Panc1 (cell line): ENCODE results near the gene LMTK2. TPM values are rescaled to one million over a fixed set of nuclear protein-coding genes. Genes with fewer than 3 reads are reported as not detected.

ENCODE experiments used
- ATAC-seq: fragments of 200-7000 bp; cut with Tn5 transposase; 2 replicates; pipeline ENCODE4 v1.9.1; 2020; ENCODE audit warnings: mild to moderate bottlenecking, moderate library complexity
- BruUV-seq: library from RNA; stranded (reverse); fragments of 400-500 nt; replicated peaks from 2 replicates; lab custom pipeline; 2021; lab: Mats Ljungman, UMichigan
- CTCF ChIA-PET: fragments of 300-600 bp; sonication (Branson Sonifier 250); formaldehyde crosslinking; loops from one replicate; lab custom pipeline; 2022; ENCODE audit warnings: antibody characterized with exemption; lab: Charles Lee
- POLR2A ChIA-PET: fragments of 300-600 bp; sonication (Branson Sonifier 250); formaldehyde crosslinking; loops from one replicate; lab custom pipeline; 2022; ENCODE audit warnings: antibody characterized with exemption; lab: Charles Lee
- DNase-seq: peaks from one replicate; pipeline ENCODE4 v3.0.0-alpha.2; 2010; ENCODE audit warnings: low read depth, low spot score
- H3K27ac ChIP-seq: 2 replicates; pipeline ENCODE4 v1.5.1; 2011; ENCODE audit warnings: mild to moderate bottlenecking, low read length, inconsistent platforms
- H3K27me3 ChIP-seq: fragments of 200-500 bp; sonication (Bioruptor generic); 2 replicates; pipeline ENCODE4 v1.6.0; 2014; ENCODE audit warnings: low read length, inconsistent platforms; ENCODE audit not compliant: control insufficient read depth, insufficient read depth
- H3K36me3 ChIP-seq: fragments of 200-500 bp; sonication (Bioruptor generic); 2 replicates; pipeline ENCODE4 v1.5.1; 2014; ENCODE audit warnings: inconsistent platforms, mild to moderate bottlenecking, low read length, moderate library complexity; ENCODE audit not compliant: control insufficient read depth, insufficient read depth
- H3K4me1 ChIP-seq: 2 replicates; pipeline ENCODE4 v1.5.1; 2011; ENCODE audit warnings: inconsistent platforms, mild to moderate bottlenecking, low read length, moderate library complexity; ENCODE audit not compliant: control insufficient read depth, insufficient read depth
- H3K4me3 ChIP-seq, 2 experiments: 2 replicates each; pipeline ENCODE4 v1.5.1; 2011 to 2012; ENCODE audit warnings: low read depth in 2 of 2, low read length in 2 of 2, mild to moderate bottlenecking in 2 of 2, inconsistent platforms in 1 of 2, moderate library complexity in 1 of 2
- H3K9me3 ChIP-seq: fragments of 200-500 bp; sonication (Bioruptor generic); 2 replicates; pipeline ENCODE4 v1.5.1; 2014; ENCODE audit warnings: low read depth, mild to moderate bottlenecking, inconsistent platforms, low read length, moderate library complexity; ENCODE audit not compliant: control insufficient read depth, insufficient read depth
- CTCF ChIP-seq: fragments of 450-650 bp; IDR thresholded peaks from 2 replicates; pipeline ENCODE4 v1.5.1; 2017; ENCODE audit warnings: mild to moderate bottlenecking
- POLR2AphosphoS5 ChIP-seq: IDR thresholded peaks from 2 replicates; pipeline ENCODE4 v1.6.1; 2012; ENCODE audit warnings: mild to moderate bottlenecking, low read depth, low read length, moderate library complexity
- REST ChIP-seq, 2 experiments: IDR thresholded peaks; 2 replicates each; pipeline ENCODE4 v1.6.1; 2011 to 2012; ENCODE audit warnings: low read depth in 2 of 2, control low read depth in 1 of 2, low read length in 1 of 2, mild to moderate bottlenecking in 1 of 2, moderate library complexity in 1 of 2; ENCODE audit not compliant: insufficient read depth in 1 of 2
- SIN3A ChIP-seq: IDR thresholded peaks from 2 replicates; pipeline ENCODE4 v1.6.1; 2012; ENCODE audit warnings: low read depth, mild to moderate bottlenecking, low read length, moderate library complexity, borderline replicate concordance; ENCODE audit not compliant: insufficient read depth
- TCF7L2 ChIP-seq: IDR thresholded peaks from 2 replicates; pipeline ENCODE4 v1.6.1; 2011; ENCODE audit warnings: mild to moderate bottlenecking, low read depth, low read length, inconsistent platforms
- in situ Hi-C: cut with HindIII; loops from 2 replicates; pipeline ENCODE4 v1.10.0; 2016; ENCODE audit warnings: low sequenced_read_pairs, low pct_unique_long_range_greater_than_20kb
- intact Hi-C: fragments of 100-400 bp; cut with micrococcal nuclease; formaldehyde crosslinking; loops from one replicate; pipeline ENCODE4 v1.10.0; 2022; ENCODE audit not compliant: unreplicated experiment
- total RNA-seq: library from RNA; stranded (reverse); gene quantifications from one replicate; pipeline ENCODE4 v1.2.1, GENCODE V29; 2021; ENCODE audit not compliant: unreplicated experiment

The LMTK2 gene
- total RNA-seq, 1 experiment from 2014 or later, result 25.4 TPM

- in situ Hi-C loops (no loop called here), intact Hi-C loops (no loop called here)
- ATAC-seq, result no peak
- Histone ChIP-seq H3K4me1 (peaks cover 3% of the 10 kb centered on the region; the same call in 1 of the 2 replicates), H3K4me3 (no peak overlapping the region), H3K9me3 (no peaks in the 10 kb centered on the region), H3K27ac (no peak overlapping the region), H3K36me3 (peaks cover 5% of the 10 kb centered on the region; the same call in 1 of the 2 replicates), H3K27me3 (no peaks in the 10 kb centered on the region)
- ChIA-PET POLR2A (no interaction called here), CTCF (no interaction called here)
- TF ChIP-seq POLR2AphosphoS5, result no peak
- TF ChIP-seq SIN3A, result no peak
- no peak for TF ChIP-seq TCF7L2
- TF ChIP-seq REST (IDR thresholded peaks at IDR 0.05; ENCODE audit: insufficient read depth in 1 of 2, low read depth in 2 of 2, low read length in 1 of 2), result no peak
- TF ChIP-seq CTCF, result no peak
- BruUV-seq, result no TSS peak
- DNase-seq, result no peak
Measured at GRCh38 chr7:98170966-98171365, 64.3 kb downstream of the LMTK2 start.

GRCh38 chr7:98171449-98171848 is 64.8 kb downstream of the LMTK2 start:
- Histone ChIP-seq H3K27ac (no peak overlapping the region), H3K36me3 (peaks cover 5% of the 10 kb centered on the region; the same call in 1 of the 2 replicates), H3K4me3 (no peak overlapping the region), H3K9me3 (no peaks in the 10 kb centered on the region), H3K4me1 (peaks cover 3% of the 10 kb centered on the region; the same call in 1 of the 2 replicates), H3K27me3 (no peaks in the 10 kb centered on the region)
- TF ChIP-seq CTCF, result no peak
- ChIA-PET POLR2A (no interaction called here), CTCF (no interaction called here)
- intact Hi-C loops (no loop called here), in situ Hi-C loops (no loop called here)
- no TSS peak for BruUV-seq
- DNase-seq, result no peak
- ATAC-seq, result no peak
